HT-29 (cell line): ENCODE measurements around the gene PDLIM5. TPM values are rescaled to one million over a fixed set of nuclear protein-coding genes. Genes with fewer than 3 reads are reported as not detected.
A peak's percentile ranks its signal among the peaks of the same experiment; 100 is the strongest.
"Not testable (repeated sequence)": the region's sequence is repeated elsewhere in the genome, so short reads cannot be mapped to it uniquely, and the experiment has no call there.

Source experiments
- DNase-seq: peaks from one replicate; pipeline ENCODE4 v3.0.0-alpha.2; 2015; ENCODE audit warnings: low spot score
- total RNA-seq: library from RNA; depleted of rRNA; stranded (reverse); fragments of >200 nt; shearing (Covaris generic); gene quantifications from 2 replicates; pipeline ENCODE4 v1.2.3, GENCODE V29; 2014; rRNA removed

The PDLIM5 gene
- total RNA-seq = 59.5 and 74.5 TPM in 2 replicates

GRCh38 chr4:94451695-94452475 is at the start of gene PDLIM5:
TSS of gene PDLIM5 (plus strand) at chr4:94451942. CDS start at chr4:94455289, 3,347 bp downstream.
- DNase-seq = peak; percentile 95

DNA sequence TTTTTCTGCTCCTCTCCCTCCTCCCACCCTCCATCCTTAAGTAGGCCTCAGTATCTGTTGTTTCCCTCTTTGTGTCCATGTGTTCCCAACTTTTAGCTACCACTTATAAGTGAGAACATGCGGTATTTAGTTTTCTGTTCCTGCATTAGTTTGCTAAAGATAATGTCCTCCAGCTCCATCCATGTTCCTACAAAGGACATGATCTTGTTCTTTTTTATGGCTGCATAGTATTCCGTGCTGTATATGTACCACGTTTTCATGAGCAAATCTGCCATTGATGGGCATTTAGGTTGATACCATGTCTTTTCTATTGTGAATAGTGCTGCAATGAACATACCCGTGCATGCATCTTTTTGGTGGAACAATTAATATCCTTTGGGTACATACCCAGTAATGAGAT is 49.3 kb upstream of the PDLIM5 start:
- DNase-seq = not testable (repeated sequence)

GRCh38 chr4:94403751-94404150 is 48.0 kb upstream of the PDLIM5 start:
- DNase-seq = no peak

DNA sequence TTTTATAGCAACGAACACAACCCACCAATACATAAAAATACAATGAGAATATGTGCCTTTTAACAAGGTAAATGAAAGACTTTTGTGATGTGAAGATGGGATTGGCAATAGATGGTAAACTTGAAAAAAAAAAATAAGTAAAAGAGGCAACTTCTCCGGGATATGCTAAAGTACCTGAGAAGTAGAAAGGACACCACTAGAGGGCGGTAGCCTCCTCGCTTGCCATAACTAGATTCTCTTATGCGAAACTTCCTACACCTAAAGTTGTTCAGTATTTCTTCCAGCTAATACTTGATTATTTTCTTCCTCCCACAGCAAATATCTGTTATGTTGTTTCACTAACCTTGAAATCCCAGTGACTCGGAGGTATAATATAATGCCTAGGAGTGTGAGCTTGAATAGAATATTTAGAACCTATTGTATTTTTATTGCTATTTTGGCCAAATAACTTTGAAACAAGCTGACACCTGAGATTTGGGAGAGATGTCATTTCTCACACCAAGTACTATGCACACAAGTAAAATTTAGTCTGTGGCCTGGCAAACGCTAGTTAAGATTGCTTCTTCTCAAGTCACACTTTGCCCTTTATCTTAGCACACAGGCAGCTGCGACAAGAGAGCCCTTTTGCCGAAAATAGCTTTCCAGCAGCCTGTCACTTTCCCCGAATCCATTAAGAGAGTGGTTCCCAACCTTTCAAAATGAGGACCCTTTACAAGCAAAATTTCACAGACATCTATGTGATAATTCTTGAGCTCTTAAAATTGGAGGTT is 44.9 kb upstream of the PDLIM5 start:
- peak; percentile 91 for DNase-seq

DNA sequence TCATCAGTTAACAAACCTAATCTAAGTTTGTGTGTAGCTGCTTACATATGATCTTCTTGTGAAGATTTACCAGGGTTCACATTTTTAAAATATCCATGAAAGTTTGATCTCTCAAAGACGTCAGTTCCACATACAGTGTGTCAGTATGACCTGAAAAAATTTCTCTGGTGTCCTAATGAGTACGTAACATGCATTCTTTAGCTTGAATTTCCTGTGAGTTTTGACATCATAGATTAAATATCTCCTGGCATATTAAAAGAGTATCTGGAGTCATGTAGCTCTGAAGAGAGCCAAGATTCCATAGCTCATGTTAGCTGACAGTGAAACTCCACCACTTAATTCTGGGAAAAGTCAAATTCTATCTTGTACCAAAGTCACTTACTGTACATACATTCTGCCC is 43.9 kb upstream of the PDLIM5 start:
- no peak for DNase-seq

GRCh38 chr4:94408549-94409374 is 43.0 kb upstream of the PDLIM5 start:
- DNase-seq = no peak

DNA sequence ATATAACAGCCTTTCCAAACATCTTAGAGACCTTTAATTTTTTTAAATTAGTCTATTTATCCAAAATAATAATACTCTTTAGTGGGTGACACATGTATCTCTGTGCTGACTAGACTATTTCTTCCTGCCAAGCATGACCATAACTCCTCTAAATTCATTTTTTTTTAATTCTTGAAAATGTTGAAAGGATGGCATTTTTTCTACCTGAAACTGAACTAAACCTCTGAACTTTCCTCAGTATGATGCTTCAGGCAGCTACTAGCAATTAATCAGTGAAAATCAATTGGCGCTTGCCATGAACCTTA is 42.4 kb upstream of the PDLIM5 start:
- DNase-seq = no peak

- no peak for DNase-seq
These were observed 41.8 kb upstream of the PDLIM5 start for GRCh38 chr4:94409962-94410361.

DNA sequence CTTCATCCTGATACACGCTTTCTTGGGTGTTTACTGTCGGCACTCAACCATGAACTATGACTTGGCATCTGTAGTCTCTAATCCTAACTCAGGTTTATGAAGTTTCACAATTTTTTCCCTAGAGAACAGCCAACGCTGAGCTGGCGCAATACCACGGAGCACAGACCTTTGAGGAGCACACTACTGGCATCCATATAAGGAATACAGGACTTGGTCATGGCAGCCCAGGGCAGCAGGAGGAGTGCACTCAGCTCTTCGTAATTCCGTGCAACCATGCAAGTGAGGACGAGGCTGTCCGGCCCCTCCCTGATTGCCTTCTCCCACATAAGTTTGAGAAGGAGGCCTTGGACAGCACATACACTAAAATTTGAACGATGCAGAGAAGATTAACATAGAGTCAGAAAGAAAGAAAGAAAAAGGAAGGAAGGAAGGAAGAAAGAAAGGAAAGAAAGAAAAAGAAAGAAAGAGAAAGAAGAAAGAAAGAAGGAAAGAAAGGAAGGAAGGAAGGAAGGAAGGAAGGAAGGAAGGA is 41.0 kb upstream of the PDLIM5 start:
- DNase-seq = no peak

- DNase-seq = no peak
These were observed 40.4 kb upstream of the PDLIM5 start for GRCh38 chr4:94411296-94411695.

GRCh38 chr4:94412019-94412657 is 39.6 kb upstream of the PDLIM5 start:
- DNase-seq = no peak

GRCh38 chr4:94412658-94413038 is 39.1 kb upstream of the PDLIM5 start:
- DNase-seq = peak; percentile 64

- no peak for DNase-seq
These were observed 38.5 kb upstream of the PDLIM5 start for GRCh38 chr4:94413085-94413840.

DNA sequence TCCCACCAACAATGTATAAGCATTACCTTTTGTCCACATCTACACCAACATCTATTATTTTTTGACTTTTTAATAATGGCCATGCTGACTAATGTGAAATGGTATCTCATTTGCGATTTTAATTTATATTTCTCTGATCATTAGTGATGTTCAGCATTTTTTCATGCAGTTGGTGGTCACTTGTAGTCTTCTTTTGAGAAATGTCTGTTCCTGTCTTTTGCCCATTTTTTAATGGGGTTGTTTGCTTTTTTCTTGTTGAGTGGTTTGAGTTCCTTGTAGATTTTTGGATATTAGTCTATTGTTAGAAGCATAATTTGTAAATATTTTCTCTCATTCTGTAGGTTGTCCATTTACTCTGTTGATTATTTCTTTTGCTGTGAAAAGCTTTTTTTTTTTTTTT is 36.8 kb upstream of the PDLIM5 start:
- no peak for DNase-seq

DNA sequence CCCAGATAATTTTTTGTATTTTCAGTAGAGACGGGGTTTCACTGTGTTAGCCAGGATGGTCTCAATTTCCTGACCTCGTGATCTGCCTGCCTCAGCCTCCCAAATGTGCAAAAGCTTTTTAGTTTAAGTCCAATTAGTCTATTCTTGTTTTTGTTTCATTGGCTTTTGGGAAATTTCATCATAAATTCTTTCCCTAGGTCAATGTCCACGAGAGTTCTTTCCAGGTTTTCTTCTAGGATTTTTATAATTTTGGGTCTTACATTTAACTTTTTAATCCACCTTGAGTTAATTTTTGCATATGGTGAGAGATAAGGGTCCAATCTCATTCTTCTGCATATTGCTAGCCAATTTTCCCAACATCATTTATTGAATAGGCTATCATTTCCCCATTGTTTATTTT is 36.3 kb upstream of the PDLIM5 start:
- no peak for DNase-seq

- no peak for DNase-seq
These were observed 35.4 kb upstream of the PDLIM5 start for GRCh38 chr4:94416335-94416734.

DNA sequence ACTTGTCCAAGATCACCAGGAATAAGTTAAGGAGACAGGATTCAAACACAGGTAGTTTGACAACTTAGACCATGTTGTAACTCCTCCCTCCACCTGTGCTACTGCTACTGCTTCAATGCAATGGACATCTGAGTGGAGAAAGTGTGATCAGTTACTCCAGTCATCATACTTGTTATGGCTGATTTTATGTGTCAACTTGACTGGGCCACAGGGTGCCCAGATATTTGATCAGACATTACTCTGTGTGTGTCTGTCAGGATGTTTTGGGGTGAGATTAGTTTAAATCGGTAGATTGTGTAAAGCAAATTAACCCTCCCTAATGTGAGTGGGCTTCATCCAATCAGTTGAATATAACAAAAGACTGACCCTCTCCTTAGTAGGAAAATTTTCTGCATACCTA is 34.8 kb upstream of the PDLIM5 start:
- no peak for DNase-seq

GRCh38 chr4:94419549-94419948 is 32.2 kb upstream of the PDLIM5 start:
- DNase-seq = no peak

DNA sequence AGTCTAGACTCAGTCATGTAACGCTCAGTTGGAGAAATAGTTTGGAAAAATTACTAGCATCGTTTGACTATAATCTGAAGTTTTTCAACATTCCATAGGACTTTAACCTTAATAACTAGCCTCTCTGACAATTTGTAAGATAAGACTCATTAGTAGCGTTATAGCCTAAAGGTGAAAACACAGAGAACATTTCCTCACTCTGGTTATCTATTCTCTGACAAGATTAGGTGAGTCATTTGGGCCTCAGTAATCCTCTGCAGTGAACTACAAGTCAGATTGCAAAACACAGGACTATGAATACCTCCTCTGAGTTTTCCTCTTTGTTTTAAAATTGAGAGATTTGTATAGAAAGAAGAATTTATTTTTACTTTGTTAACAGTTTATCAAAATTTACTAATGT is 31.8 kb upstream of the PDLIM5 start:
- DNase-seq = peak; percentile 46

GRCh38 chr4:94420356-94420755 is 31.4 kb upstream of the PDLIM5 start:
- no peak for DNase-seq

GRCh38 chr4:94426783-94427182 is 25.0 kb upstream of the PDLIM5 start:
- no peak for DNase-seq
